GM18909 (cell line): ENCODE measurements around the gene MOBP.

Experiments used
- ATAC-seq: cut with Tn5 transposase; IDR thresholded peaks from one replicate; pipeline ENCODE4 v1.9.1; 2021; ENCODE audit warnings: mild to moderate bottlenecking; ENCODE audit not compliant: unreplicated experiment, poor library complexity

The MOBP gene

DNA sequence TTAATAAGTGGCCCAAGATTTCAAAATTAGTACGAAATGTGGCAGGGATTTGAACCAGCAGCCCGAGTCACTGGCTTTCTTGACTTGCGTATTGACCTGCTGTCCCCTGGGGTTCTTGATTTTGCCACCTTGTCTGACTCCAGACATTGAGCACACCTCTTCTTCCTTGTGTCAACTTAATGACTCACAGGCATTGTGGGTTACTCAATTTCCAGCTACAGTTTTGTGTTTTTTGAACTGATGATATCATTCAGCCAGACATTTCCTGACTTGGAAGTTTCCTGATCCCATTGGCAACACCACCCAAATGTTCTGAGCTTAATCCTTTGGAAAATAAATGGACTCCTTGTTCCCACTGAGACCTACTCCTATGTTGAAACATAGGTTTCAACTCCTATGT, 64.2 kb downstream of the MOBP start:
- ATAC-seq = no peak

DNA sequence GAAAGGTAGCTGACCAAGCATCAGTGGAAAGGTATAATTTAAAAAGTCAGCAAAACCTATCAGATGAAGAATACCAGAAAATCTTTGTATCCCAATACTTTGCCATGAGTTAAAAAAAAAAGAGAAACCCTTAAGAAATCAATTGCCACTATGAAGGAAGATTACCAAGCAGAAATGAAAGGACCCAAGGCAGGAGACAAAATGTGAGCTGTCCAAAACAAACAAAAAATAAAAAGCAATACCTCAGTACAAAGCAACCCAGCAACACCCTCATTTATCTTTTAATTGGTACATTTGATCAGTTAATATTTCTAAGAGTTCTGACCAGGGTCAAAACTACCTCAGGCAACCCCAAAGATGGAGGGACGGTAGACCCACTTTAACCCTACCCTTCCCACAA, 65.3 kb downstream of the MOBP start:
- no peak for ATAC-seq

DNA sequence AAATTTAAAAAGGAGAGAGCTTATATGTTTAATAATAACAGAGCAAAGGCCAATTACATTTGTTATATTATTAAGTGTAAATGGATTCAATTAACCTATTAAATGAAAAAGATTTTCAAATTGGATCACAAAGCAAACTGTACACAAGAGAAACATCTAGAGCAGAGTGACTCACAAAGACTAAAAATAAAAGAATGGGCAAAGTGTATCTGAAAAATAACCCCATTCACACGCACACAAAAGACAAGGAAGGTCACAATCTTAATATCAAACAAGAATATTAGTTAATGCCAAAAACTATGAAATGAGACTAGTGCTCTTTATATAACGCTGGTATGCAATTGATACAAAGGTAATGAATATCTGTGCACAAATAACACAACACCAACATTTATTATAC, 65.7 kb downstream of the MOBP start:
- no peak for ATAC-seq

DNA sequence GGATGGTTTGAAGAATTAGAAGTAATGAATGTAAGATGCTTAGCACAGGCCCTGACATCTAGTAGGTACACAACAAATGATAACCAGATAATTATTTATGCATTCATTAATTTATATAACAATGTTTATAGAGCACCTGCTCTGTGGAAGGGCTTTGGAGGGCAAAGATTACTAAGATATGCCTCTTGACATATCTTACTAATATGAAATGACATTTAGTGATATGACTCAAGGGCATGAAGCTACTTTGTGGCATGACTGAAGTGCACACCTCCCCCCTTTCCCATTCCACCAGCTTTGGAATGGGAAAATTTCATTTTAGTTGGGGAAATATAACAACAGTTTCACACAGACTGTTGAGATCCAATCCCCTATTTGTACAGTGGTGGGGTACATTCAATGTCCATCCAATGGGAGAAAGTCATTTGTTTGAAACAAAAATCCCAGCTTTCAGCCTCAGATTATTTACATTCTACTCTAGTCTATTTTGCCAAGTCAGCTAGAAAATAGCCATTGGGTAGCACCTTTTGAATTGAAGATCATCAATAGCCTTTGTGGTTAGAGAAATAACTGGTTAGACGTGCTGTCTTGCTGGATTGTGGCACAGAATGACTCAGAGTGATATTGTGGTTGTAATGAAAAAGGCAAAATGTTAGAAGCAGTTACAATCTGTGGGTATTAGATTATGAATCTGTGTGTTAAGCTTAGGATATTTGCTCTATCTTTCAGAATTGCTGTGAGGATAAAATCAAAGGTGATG, 72.9 kb downstream of the MOBP start:
- no peak for ATAC-seq

DNA sequence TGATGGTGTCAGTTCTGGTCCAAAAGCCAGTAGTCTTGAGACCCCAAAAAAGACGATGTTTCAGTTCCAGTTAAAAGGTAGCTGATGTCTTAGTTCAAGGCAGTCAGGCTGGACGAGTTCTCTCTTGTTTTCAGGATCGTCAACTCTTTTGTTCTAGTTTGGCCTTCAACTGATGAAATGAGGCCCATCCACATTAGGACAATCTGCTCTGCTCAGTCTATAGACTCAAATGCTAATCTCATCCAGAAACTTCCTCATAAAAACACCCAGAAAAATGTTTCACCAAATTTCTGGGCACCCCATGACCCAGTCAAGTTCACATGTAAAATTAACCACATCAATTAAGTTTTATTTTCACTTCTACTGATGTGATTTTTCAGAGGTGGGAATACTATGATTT, 74.0 kb downstream of the MOBP start:
- no peak for ATAC-seq

DNA sequence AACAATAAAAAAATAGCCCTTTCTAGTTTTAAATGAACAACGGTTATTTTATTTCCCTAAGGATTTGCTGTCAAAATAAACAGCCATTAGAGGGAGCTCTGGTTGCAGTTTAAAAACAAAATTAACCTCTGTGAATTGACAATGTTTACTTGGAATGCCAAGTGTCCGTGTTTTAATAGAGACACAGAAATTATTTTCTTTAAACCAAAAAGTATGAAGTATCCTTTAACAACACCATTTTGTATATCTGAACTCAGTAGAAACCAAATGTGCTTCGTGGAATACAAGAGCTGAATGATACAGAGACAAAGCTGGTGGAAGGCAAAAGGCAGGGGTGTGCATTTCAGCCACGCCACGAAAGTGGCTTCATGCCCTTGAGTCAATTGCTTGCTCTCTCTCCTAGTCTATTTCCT, 74.4 kb downstream of the MOBP start:
- ATAC-seq = no peak

DNA sequence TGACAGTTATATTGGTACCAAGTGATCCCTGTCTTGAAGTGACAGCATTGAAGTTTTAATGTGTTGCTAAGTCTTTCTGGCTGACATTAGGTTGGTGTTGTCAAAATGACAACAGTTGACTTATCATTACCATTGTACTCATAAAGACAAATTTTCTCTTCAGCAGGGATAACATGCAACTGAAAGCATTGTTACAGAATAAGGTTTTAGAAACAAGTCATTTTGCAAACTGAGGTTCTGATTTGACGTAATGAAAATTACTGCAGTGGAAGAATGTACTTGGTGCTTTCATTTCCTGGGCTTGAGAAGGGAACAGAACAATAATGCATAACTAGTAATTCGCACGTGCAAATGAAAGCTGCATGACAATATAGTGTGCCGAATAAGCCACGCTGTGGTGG, 75.1 kb downstream of the MOBP start:
- no peak for ATAC-seq

DNA sequence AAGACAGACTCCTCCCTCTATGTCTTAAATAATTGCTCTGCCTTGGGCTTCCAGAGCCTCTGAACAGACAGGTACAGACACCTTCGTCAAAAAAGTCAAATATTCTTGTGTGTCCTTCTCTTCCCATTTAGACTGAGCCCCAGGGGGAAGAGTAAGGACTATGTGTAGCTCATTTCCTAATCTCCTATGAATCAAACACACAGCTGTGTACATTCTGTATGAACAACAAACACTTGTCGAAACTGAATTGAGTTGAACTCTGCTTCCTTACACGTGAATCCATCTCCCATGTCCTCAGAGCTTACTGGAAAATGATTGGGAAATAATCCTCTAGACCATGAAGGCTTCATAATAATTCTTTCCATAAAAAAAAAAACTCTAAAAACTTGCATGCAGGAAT, 80.8 kb downstream of the MOBP start:
- no peak for ATAC-seq

DNA sequence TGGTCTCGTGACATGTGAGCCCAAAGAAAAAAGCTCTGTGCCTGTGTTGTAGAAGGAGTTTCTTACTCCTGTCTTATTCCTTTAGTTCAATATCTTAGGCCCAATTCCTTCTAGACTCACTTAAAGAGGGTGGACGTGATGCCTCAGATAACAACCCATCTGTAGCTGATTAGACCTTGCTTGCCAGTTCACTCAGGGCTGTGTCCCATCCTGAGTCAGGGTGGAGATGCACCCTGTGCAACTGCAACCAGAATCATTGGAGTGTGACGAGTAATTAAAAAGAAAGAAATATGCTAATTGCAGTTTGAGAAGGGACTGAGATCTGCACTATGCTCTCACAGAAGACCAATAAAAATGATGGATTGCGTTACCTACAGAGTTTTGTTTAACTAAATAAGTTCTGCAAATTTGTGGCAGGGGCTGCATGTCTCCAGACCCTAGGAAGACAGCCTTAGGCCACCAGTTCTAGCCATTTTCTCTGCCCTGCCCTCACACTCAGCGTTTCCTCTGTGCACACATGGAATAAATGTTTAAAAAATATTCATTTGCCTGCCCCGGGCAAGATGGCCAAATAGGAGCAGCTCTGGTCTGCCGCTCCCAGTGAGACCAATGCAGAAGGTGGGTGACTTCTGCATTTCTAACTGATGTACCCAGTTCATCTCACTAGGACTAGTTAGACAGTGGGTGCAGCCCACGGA, 83.0 kb downstream of the MOBP start:
- ATAC-seq = no peak
